HG03280 (cell line): ENCODE measurements around the gene HHAT.

Source experiments
- ATAC-seq: cut with Tn5 transposase; IDR thresholded peaks from one replicate; pipeline ENCODE4 v1.9.1; 2021; ENCODE audit warnings: mild to moderate bottlenecking, moderate library complexity; ENCODE audit not compliant: unreplicated experiment

The HHAT gene

GRCh38 chr1:210477328-210477924 is 148.7 kb downstream of the HHAT start:
- no peak for ATAC-seq

DNA sequence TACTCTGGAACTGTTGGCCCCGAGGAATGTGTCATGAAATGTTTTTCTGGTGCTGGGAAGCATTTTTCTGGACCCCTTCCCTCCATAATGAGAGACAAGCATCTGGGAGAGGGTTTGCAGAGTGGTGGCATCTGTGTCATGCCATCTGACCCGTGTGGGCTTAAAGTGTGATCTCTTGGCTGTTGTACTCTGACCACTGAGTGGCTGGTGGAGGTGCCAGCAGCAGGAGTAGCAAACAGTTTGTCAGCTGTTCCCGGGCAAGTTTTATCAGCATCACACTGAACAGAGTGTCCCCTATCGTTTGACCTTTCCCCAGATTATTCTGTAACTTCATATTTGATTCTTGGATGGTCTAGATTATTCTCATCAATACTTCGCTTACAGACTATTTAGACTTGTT is 150.1 kb downstream of the HHAT start:
- ATAC-seq = no peak

GRCh38 chr1:210482491-210482890 is 153.8 kb downstream of the HHAT start:
- ATAC-seq = no peak

DNA sequence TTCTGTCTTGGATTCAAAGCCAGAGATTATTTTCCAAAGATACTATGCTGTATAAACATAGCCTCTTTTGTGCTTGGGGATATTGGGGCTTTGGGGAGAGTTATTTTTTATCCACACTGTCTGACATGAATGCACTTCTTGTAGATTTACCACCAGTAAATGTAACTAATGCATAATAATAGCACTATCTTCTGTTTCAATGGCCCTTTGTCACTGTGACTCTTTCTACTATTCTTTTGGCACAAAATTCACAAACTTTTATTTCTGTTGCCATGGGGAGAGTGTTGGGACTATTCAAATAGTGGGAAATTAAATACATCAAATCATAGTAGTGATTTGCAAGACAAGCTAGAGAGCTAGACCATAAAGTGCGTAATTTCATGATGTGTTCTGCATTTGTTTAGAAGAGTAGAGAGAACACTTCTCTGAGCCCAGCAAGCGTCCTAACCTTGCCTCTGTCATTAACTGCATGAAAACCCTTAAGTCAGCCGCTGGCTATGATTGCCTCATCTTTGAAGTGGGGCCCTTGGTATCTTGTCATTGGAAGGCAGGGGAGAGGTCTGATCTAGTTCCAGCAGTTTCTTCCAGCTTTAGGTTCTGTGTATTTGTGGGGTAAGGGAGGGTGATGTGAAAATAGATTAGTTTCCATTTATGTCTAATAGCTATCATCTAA is 154.4 kb downstream of the HHAT start:
- no peak for ATAC-seq

- no peak for ATAC-seq
These were observed 155.1 kb downstream of the HHAT start for GRCh38 chr1:210483821-210484220.

DNA sequence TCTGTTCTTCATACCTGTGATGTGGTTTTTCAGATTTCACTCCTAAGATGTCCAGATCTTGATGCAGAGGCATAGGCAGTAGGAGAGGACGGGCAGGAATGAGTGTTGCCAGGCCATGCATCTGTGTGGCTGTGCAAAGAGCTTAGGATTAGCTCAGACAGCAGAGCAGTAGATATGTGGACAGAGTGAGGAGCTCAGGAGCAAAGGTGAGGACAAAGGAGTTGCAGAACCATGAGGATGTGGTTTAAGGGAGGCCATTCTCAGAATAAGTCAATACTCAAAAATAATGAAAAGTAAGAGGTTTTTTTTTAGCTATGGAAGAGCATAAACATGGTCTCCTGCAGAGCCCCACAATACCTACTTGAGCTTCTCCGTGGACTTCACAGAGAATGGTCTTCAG is 158.3 kb downstream of the HHAT start:
- no peak for ATAC-seq

GRCh38 chr1:210489491-210489890 is 160.8 kb downstream of the HHAT start:
- ATAC-seq = no peak

GRCh38 chr1:210490781-210491180 is 162.1 kb downstream of the HHAT start:
- no peak for ATAC-seq

GRCh38 chr1:210496063-210496462 is 167.4 kb downstream of the HHAT start:
- no peak for ATAC-seq

- no peak for ATAC-seq
These were observed 171.3 kb downstream of the HHAT start for GRCh38 chr1:210499956-210500355.

- ATAC-seq = no peak
These were observed 172.1 kb downstream of the HHAT start for GRCh38 chr1:210500831-210501230.

GRCh38 chr1:210504286-210504685 is 175.6 kb downstream of the HHAT start:
- no peak for ATAC-seq

DNA sequence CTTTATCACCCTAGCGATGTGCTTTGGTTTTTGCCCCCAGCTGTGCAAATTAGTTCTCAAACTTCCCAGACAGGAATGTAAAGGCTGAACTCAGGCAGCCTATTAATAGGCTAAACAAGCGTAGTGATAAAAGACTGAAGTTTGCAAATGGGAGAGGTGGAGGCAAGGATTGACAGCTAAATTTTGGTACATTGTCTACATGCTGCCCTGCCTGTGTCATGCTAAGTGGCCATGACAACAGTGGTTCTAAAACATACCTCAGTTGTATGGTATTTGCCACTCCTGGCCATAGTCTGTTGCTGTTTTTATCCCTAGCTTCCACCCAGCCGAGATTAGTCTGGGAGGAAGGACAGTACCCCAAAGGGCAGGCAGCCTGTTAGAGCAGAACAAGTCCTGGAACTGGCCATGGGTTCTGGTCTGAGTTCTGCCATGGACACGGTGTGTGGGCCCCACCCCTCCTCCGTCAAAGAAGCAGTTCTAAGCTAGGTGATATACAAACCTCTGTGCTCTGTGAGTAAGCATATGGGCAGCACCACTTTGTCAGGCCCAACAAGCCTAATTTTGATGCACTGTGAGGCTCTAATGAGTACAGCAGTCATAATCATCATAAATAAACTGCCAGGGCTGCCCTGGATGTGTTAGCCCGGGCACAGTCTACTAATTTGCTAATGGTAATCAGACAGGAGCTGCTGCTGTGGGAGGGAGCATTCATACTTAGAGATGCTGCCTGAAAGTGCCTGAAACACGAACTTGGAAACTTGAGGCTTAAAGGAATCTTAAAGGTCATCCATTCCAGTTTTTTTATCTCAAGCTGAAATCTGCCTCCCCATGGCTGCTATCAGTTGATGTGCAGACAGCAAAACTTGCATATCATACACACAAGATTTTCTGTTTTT is 177.1 kb downstream of the HHAT start:
- ATAC-seq = no peak

DNA sequence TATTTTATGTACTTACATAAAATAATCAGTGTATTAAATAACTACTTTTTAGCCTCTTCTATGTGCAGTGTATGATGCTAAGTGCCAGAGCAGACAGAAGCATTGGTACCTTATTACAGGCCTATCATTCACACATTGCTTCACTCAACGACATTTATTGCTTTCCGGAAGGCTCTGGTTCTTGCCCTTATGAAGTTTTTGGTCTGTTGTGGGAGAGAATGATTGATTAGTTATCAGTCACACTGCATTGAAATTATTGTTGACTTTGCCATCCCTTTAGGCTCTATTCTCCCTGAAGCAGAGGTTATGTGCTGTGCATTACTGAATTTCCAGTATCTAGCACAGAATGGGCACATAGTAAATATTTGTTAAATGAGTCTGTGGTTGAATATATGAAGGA is 178.0 kb downstream of the HHAT start:
- ATAC-seq = no peak

DNA sequence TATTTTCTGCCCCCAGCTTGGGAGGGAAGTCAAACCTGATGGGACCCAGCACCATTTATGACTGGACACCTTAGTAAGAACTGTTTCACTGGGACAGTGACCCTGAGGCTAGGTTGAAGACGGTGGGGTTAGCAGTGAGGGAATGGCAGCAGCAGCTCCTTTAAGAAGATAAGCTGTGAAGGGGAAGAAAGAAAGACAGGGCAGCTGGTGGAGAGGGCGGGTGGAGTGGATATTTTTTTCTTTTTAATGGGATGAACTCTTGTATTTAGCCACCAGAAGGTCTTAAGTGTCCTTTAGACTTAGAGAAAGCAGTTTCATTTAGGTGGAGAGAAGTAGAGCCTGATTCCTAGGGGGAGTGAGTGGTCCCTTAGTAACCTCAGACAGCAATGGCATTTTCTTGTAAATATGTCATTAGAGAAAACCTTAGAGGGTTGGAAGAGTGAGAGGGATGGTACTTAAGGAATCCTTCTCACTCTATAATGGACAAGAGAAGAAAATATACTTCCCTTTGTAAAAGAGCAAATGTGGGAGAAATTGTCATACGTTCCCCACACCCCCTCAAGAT is 187.5 kb downstream of the HHAT start:
- ATAC-seq = no peak

DNA sequence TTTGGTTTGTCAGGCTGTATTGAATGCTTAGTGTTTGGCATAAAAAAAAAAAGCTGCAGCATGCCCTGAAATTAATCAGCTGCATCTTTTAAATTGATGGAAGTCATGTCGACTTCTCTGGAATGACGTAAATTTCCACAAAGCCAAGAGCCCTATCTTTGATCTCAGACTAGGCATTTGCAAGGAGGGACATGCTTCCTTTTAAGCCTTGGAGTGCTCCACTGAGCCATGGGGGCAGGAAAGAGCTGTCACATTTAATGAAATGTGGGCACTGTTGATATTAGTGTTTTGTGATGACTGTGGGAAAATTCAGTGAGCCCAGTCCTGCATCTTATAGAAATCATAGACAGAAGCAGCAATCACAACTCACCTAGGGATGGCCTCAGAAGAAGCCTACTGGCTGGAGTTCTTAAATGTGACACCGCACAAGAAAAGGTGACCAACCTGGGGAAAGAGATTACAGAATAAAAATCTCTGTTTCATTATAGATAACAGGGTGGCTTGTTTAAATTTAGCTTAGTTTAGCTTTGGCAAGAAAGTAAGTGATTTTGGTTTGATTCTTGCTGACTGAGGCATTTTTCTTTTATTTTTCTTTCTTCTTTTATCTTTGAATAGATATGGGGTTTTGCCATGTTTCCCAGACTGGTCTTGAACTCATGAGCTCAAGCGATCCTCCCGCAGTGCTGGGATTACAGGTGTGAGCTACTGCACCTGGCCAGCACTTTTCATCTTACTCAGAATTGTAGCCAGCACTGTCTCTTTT is 188.2 kb downstream of the HHAT start:
- ATAC-seq = no peak

GRCh38 chr1:210523830-210524229 is 195.1 kb downstream of the HHAT start:
- ATAC-seq = no peak

DNA sequence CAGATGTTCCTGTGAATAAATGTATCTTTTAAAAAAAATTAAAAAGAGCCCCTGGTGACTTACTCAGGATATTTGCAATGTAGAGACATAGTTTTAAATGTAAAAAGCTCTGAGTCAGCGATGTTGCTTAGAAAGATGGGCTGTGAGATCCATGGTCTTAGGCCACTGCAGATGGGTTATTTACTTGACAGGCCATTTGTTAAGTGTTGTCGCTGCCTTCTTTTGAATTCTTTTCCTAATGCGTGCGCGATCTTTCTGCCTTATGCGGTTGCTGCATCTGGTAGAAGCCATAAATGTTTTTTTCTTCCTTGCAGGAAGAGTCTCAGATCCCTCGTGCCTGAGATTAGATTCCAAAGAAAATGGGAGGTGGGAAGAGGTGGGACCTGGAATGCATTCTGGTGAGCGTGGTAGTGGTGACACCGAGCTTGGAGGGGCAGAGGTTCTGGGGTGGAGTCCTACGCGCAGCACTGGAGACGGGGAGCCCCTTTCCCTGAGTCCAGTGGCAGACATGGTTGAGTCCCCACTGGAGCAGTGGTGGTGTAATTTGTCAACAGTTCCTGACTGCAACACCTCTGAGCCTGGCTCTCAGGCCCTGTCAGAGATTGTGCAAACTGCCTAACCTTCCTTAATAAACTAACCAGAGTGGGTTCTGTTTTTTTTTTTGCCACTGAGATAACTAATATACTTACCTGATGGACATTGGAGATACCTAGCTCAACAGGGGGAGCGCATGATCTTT is 197.2 kb downstream of the HHAT start:
- ATAC-seq = no peak

- ATAC-seq = no peak
These were observed 198.4 kb downstream of the HHAT start for GRCh38 chr1:210527091-210527490.
